HepG2 (cell line): Measurements from ENCODE around the gene CCN2. TPM values are rescaled to one million over a fixed set of nuclear protein-coding genes. Genes with fewer than 3 reads are reported as not detected.
A peak's percentile ranks its signal among the peaks of the same experiment; 100 is the strongest.

Experiments
- ARNT2 ChIP-seq: sonication (generic); formaldehyde crosslinking; IDR thresholded peaks from 2 replicates; pipeline ENCODE4 v1.8.0; 2022; ENCODE audit warnings: mild to moderate bottlenecking, low read depth, missing genetic modification reagents, moderate library complexity
- FOSL1 ChIP-seq: sonication (generic); formaldehyde crosslinking; IDR thresholded peaks from 2 replicates; pipeline ENCODE4 v1.9.0; 2021; ENCODE audit warnings: missing genetic modification reagents, borderline replicate concordance
- GPN1 ChIP-seq: sonication (generic); formaldehyde crosslinking; IDR thresholded peaks from 2 replicates; pipeline ENCODE4 v1.5.1; 2020; ENCODE audit warnings: missing genetic modification reagents, borderline replicate concordance
- KAT2B ChIP-seq: fragments of 150-350 bp; IDR thresholded peaks from 2 replicates; pipeline ENCODE4 v1.6.1; 2014; ENCODE audit warnings: low read depth, low read length, borderline replicate concordance
- KLF16 ChIP-seq, 2 experiments: sonication (generic) in 1 of 2; formaldehyde crosslinking in 1 of 2; IDR thresholded peaks; 2 replicates each; pipeline versions ENCODE4 v1.6.1 to v1.8.0; 2016 to 2023; ENCODE audit warnings: missing genetic modification reagents in 2 of 2, missing compliant biosample characterization in 1 of 2
- MIXL1 ChIP-seq: IDR thresholded peaks from 2 replicates; pipeline ENCODE4 v1.6.1; 2016
- PATZ1 ChIP-seq: sonication (generic); formaldehyde crosslinking; IDR thresholded peaks from 2 replicates; pipeline ENCODE4 v1.4.0; 2020; ENCODE audit warnings: missing genetic modification reagents
- RAD21 ChIP-seq: fragments of 450-650 bp; formaldehyde crosslinking; IDR thresholded peaks from 2 replicates; pipeline ENCODE4 v1.5.0; 2020; ENCODE audit warnings: mild to moderate bottlenecking
- RXRB ChIP-seq: IDR thresholded peaks from 2 replicates; pipeline ENCODE4 v1.6.1; 2016; ENCODE audit warnings: borderline replicate concordance, missing genetic modification reagents, missing compliant biosample characterization
- SMC3 ChIP-seq: IDR thresholded peaks from 2 replicates; pipeline ENCODE4 v1.6.1; 2011; ENCODE audit warnings: low read length, improper control_type of control experiment
- THAP11 ChIP-seq: IDR thresholded peaks from 2 replicates; pipeline ENCODE4 v1.6.1; 2016; ENCODE audit warnings: missing biosample characterization, missing genetic modification reagents
- ZFP36L1 ChIP-seq: sonication (generic); formaldehyde crosslinking; IDR thresholded peaks from 2 replicates; pipeline ENCODE4 v1.8.0; 2022; ENCODE audit warnings: mild to moderate bottlenecking, missing genetic modification reagents, moderate library complexity
- ZNF10 ChIP-seq: sonication (generic); formaldehyde crosslinking; IDR thresholded peaks from 2 replicates; pipeline ENCODE4 v1.4.0; 2020; ENCODE audit warnings: mild to moderate bottlenecking, low read depth, missing genetic modification reagents, borderline replicate concordance
- ZNF292 ChIP-seq: sonication (generic); formaldehyde crosslinking; IDR thresholded peaks from 2 replicates; pipeline ENCODE4 v1.8.1; 2022; ENCODE audit warnings: mild to moderate bottlenecking, low read depth, missing genetic modification reagents, borderline replicate concordance
- ZNF30 ChIP-seq: sonication (generic); formaldehyde crosslinking; IDR thresholded peaks from 2 replicates; pipeline ENCODE4 v1.5.0; 2020; ENCODE audit warnings: mild to moderate bottlenecking, missing genetic modification reagents
- ZSCAN21 ChIP-seq: sonication (generic); formaldehyde crosslinking; IDR thresholded peaks from 2 replicates; pipeline ENCODE4 v1.8.0; 2022; ENCODE audit warnings: mild to moderate bottlenecking, missing genetic modification reagents, moderate library complexity, borderline replicate concordance
- polyA plus RNA-seq, 8 experiments: library from polyadenylated mRNA; depleted of rRNA in 3 of 8; stranded (reverse) in 7 of 8; unstranded in 1 of 8; fragments of >200 nt; fragmentation: Illumina TruSeq in 4 of 8; extraction: Trizol in 4 of 8; gene quantifications; 2 replicates each; pipeline versions ENCODE4 v1.2.1 to v1.2.3, GENCODE V29; 2011 to 2016; ENCODE audit warnings: low read depth in 4 of 8, missing spikeins in 1 of 8, mixed read lengths in 1 of 8; ENCODE audit not compliant: insufficient read depth in 1 of 8
- total RNA-seq, 5 experiments: library from RNA; depleted of rRNA; stranded (reverse); fragments of >200 nt; fragmentation: Illumina TruSeq; extraction: Trizol; gene quantifications; 2 replicates each; pipeline ENCODE4 v1.2.3, GENCODE V29; 2016; ENCODE audit warnings: low read depth in 1 of 5
- TF ChIP-seq, protein P1 (sequence below): sonication (generic); formaldehyde crosslinking; IDR thresholded peaks from 2 replicates; pipeline ENCODE4 v1.4.0; 2020; ENCODE audit warnings: low read depth, missing genetic modification reagents
- TF ChIP-seq, protein P2 (sequence below): sonication (generic); formaldehyde crosslinking; IDR thresholded peaks from 2 replicates; pipeline ENCODE4 v1.5.0; 2020; ENCODE audit warnings: missing genetic modification reagents
- TF ChIP-seq, protein P3 (sequence below): sonication (generic); IDR thresholded peaks from 2 replicates; pipeline ENCODE4 v1.6.1; 2016; ENCODE audit warnings: low read depth, borderline replicate concordance
- TF ChIP-seq, protein P4 (sequence below): sonication (generic); formaldehyde crosslinking; IDR thresholded peaks from 2 replicates; pipeline ENCODE4 v1.4.0; 2020; ENCODE audit warnings: mild to moderate bottlenecking, missing genetic modification reagents

CCN2 gene
- total and polyA plus RNA-seq, 2 of the 13 experiments (the other 11 are each of a cell fraction or from before 2014, with no cell fraction given): 34.7 to 316 TPM

DNA sequence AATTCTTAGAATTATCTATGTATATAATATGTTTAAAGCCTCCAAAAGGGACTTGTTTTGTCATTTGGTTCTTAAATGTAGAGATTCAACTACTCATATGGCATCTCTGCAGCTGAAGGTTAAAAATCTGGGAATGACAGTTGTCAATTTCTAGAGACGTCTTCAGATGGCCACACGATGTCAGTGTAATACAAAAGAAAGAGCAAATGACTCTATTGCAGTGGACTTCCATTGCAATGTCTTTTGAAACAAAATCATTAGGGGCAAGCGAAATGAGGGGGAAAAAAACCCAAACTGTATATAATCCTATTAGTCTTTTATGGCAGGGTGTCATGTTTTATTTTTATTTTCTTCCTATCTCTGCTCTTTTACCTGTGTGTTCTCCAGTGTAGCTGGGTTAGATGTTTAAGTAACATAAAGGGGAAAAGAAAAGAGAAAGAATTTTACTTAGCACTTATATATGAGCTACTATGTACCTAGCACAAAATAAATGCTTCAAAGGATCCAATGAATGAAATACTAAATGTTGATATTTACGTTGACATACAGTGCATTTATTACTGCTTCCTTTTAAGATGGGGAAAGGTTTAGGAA lies 26.2 kb downstream of the CCN2 start (continued):
- TF ChIP-seq ZNF292 (CRISPR knock-in tag): no peak
- TF ChIP-seq ZNF30 (CRISPR knock-in tag): no peak
- TF ChIP-seq, protein P1, sequence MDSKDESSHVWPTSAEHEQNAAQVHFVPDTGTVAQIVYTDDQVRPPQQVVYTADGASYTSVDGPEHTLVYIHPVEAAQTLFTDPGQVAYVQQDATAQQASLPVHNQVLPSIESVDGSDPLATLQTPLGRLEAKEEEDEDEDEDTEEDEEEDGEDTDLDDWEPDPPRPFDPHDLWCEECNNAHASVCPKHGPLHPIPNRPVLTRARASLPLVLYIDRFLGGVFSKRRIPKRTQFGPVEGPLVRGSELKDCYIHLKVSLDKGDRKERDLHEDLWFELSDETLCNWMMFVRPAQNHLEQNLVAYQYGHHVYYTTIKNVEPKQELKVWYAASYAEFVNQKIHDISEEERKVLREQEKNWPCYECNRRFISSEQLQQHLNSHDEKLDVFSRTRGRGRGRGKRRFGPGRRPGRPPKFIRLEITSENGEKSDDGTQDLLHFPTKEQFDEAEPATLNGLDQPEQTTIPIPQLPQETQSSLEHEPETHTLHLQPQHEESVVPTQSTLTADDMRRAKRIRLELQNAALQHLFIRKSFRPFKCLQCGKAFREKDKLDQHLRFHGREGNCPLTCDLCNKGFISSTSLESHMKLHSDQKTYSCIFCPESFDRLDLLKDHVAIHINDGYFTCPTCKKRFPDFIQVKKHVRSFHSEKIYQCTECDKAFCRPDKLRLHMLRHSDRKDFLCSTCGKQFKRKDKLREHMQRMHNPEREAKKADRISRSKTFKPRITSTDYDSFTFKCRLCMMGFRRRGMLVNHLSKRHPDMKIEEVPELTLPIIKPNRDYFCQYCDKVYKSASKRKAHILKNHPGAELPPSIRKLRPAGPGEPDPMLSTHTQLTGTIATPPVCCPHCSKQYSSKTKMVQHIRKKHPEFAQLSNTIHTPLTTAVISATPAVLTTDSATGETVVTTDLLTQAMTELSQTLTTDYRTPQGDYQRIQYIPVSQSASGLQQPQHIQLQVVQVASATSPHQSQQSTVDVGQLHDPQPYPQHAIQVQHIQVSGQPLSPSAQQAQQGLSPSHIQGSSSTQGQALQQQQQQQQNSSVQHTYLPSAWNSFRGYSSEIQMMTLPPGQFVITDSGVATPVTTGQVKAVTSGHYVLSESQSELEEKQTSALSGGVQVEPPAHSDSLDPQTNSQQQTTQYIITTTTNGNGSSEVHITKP (CRISPR knock-in tag): no peak
- TF ChIP-seq ZSCAN21 (CRISPR knock-in tag): no peak
- TF ChIP-seq GPN1 (CRISPR knock-in tag): no peak
- TF ChIP-seq ZFP36L1 (CRISPR knock-in tag): no peak
- 0 out of 2 replicates have a peak, but pooled peaks have one; percentile 52 for TF ChIP-seq RXRB (CRISPR knock-in tag)
- TF ChIP-seq, protein P2, sequence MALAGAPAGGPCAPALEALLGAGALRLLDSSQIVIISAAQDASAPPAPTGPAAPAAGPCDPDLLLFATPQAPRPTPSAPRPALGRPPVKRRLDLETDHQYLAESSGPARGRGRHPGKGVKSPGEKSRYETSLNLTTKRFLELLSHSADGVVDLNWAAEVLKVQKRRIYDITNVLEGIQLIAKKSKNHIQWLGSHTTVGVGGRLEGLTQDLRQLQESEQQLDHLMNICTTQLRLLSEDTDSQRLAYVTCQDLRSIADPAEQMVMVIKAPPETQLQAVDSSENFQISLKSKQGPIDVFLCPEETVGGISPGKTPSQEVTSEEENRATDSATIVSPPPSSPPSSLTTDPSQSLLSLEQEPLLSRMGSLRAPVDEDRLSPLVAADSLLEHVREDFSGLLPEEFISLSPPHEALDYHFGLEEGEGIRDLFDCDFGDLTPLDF (CRISPR knock-in tag): no peak
- TF ChIP-seq PATZ1 (CRISPR knock-in tag): peak; percentile 8; the same call in 1 of the 2 replicates
- TF ChIP-seq ARNT2 (CRISPR knock-in tag): no peak
- TF ChIP-seq THAP11 (CRISPR knock-in tag): no peak
- no peak for TF ChIP-seq KAT2B
- 0 out of 4 replicates have a peak, but pooled peaks of 1 of the 2 experiments have one; percentile 50 for TF ChIP-seq KLF16 (CRISPR knock-in tag; IDR thresholded peaks at IDR 0.05)
- TF ChIP-seq SMC3: peak; percentile 97
- TF ChIP-seq, protein P3, sequence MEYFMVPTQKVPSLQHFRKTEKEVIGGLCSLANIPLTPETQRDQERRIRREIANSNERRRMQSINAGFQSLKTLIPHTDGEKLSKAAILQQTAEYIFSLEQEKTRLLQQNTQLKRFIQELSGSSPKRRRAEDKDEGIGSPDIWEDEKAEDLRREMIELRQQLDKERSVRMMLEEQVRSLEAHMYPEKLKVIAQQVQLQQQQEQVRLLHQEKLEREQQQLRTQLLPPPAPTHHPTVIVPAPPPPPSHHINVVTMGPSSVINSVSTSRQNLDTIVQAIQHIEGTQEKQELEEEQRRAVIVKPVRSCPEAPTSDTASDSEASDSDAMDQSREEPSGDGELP: no peak
- TF ChIP-seq, protein P4, sequence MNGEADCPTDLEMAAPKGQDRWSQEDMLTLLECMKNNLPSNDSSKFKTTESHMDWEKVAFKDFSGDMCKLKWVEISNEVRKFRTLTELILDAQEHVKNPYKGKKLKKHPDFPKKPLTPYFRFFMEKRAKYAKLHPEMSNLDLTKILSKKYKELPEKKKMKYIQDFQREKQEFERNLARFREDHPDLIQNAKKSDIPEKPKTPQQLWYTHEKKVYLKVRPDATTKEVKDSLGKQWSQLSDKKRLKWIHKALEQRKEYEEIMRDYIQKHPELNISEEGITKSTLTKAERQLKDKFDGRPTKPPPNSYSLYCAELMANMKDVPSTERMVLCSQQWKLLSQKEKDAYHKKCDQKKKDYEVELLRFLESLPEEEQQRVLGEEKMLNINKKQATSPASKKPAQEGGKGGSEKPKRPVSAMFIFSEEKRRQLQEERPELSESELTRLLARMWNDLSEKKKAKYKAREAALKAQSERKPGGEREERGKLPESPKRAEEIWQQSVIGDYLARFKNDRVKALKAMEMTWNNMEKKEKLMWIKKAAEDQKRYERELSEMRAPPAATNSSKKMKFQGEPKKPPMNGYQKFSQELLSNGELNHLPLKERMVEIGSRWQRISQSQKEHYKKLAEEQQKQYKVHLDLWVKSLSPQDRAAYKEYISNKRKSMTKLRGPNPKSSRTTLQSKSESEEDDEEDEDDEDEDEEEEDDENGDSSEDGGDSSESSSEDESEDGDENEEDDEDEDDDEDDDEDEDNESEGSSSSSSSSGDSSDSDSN: no peak
- no peak for TF ChIP-seq ZNF10 (CRISPR knock-in tag)
- TF ChIP-seq MIXL1 (CRISPR knock-in tag): 0 out of 2 replicates have a peak, but pooled peaks have one; percentile 26
- TF ChIP-seq RAD21: peak; percentile 95
- no peak for TF ChIP-seq FOSL1
